HFF-Myc (cell line): ENCODE data around the gene EPRS1.

Experiments used
- DNase-seq: peaks from one replicate; pipeline ENCODE4 v3.0.0-alpha.2; 2011; ENCODE audit warnings: low read depth; ENCODE audit errors: extremely low read depth
- H3K4me3 ChIP-seq: replicated peaks from 2 replicates; pipeline ENCODE4 v1.5.1; 2011; ENCODE audit warnings: low read depth, mild to moderate bottlenecking, control low read depth, low read length
- CTCF ChIP-seq: IDR thresholded peaks from 2 replicates; pipeline ENCODE4 v1.5.1; 2012; ENCODE audit warnings: mild to moderate bottlenecking, low read depth, low read length, control low read depth; ENCODE audit errors: missing control alignments

EPRS1 gene

DNA sequence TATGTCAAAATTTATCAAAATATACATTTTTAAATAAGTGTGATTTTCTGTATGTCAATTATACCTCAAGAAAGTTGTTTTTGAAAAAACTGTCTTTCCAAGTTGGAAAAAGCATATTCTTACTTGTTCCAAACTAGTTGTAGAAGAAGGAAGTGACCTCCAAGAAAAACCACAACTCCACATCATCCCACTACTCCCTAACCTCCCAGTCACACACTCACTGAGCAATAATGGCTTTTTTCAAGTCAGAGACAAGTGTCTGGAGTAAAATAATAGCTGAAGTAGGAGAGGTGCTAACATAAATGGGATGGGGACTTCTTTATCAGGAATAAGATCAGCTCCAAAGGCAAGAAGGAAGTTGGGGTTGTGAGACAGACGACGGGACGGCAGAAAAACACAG, 13.4 kb downstream of the EPRS1 start:
- no peak for TF ChIP-seq CTCF
- DNase-seq, result no peak
- H3K4me3 ChIP-seq, result no peak overlapping the region

- no peak overlapping the region for H3K4me3 ChIP-seq
- TF ChIP-seq CTCF, result no peak
Measured at GRCh38 chr1:220031287-220031686, 15.0 kb downstream of the EPRS1 start.

DNA sequence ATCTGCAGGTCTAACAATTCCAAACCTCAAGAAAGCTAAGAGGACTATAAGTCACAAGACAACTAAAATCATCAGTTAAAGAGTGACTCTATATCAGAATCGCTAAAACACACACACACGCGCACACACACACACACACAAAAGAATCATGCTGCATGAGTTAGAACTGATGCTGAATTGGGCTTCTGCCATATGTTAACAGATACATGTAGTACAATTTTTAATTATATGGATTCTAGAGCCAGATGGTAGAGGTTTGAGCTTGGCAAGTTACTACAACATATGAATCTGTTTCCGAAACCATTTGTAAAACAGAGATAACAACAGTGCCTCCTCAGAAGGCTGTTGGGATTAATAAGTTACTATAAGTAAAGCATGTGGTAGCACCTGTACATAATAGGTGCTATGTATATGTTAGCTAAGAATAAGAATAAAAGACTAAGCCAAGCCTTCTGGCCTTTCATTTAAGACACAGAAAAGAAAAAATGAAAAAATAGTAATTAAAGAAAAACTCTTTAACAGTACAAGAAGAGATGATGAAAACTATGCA, 17.9 kb downstream of the EPRS1 start:
- H3K4me3 ChIP-seq, result no peak overlapping the region
- no peak for DNase-seq
- no peak for TF ChIP-seq CTCF

More at GRCh38 chr1:220031287-220031686, 15.0 kb downstream of the EPRS1 start:
- no peak for DNase-seq

DNA sequence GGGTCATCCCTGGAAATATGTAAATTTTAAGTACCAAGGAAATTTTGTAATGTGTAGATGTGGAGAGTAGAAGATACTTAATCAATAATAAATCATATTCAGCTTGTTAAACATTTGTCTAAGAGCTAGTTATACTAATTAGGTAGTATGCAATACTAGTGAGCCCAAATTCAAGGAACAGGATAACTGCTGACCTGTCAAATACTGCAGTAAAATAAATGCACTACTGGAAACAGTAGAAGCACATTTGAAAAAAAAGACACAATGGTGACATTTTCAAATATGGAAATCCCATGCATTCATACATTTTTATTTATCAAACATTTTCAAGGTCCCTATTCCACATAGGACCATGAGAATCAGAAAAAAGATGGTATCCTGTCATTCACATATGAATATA, 27.2 kb downstream of the EPRS1 start:
- no peak for DNase-seq
- no peak overlapping the region for H3K4me3 ChIP-seq
- no peak for TF ChIP-seq CTCF

DNA sequence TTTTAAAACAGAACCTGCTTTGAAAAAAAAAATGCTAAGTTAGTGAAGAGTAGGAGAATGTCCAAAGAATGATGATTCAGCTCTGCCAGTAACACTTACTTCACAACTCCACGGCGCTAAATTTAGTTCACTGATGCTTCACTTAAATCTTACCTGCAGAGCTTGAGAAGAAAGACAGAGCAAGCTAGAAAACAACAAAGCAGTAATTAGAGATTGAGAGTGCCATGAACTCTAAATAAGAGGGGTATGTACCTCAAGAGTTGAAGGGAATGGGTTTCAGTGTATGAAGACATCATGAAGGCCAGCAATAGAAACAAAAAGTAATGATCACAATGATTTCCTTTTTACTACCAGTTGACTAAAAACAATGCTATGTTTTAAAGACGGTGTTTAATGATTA, 32.8 kb downstream of the EPRS1 start:
- no peak for DNase-seq
- no peak for TF ChIP-seq CTCF

GRCh38 chr1:220012259-220012658, 34.0 kb downstream of the EPRS1 start:
- no peak overlapping the region for H3K4me3 ChIP-seq
- no peak for TF ChIP-seq CTCF
- DNase-seq, result no peak

More for the DNA sequence above, 32.8 kb downstream of the EPRS1 start:
- no peak overlapping the region for H3K4me3 ChIP-seq

DNA sequence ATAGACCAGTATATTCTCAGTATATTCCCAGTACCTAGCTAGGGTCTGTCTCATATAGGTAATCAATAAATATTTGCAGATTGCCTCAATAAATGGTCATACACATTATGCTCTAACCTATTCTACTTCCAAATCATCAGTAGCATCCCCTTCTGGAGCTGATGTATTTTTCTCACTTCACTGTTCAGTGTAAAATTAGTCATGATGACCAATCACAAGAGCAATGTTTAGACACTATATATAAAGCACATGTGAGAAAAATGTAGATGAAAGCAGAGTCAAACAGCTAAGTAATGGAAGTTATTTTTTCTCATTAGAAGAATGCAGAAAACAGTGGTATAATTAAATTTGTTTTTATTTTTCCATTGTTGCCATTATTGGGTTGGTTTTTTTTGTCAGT, 34.7 kb downstream of the EPRS1 start:
- no peak for TF ChIP-seq CTCF
- DNase-seq, result no peak
- H3K4me3 ChIP-seq, result no peak overlapping the region
